ENCODE results near the gene FRMPD2. TPM values are rescaled to one million over a fixed set of nuclear protein-coding genes. Genes with fewer than 3 reads are reported as not detected.

Gene FRMPD2
- not detected for total RNA-seq

- DNase-seq = no peak
These were observed at the start of gene FRMPD2 for GRCh38 chr10:48274636-48275035. Gene FRMPD2 (minus strand): TSS chr10:48274696. CDS start chr10:48274567, 129 bp downstream.

DNA sequence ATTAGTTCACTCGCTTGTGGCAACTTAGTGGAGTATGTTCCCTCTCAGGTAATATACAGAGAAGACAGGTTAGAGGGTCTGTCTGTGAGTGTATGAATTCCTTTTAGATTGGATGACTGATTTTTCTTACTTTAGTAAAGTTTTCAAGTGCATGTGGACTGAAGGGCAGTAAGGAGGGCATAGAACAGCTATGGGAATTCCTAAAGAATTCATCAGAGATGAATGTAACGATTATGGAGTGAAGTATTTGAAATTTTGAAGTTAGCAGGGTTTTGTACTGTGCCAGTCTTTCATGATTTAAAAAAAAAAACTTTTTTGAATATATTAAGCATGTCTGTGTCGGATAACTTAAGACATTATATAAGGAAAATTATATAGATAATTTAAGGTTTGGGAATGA, 47.5 kb upstream of the FRMPD2 start:
- DNase-seq = no peak

GRCh38 chr10:48317321-48317990, 43.0 kb upstream of the FRMPD2 start:
- no peak for DNase-seq

- no peak for DNase-seq
These were observed 41.7 kb upstream of the FRMPD2 start for GRCh38 chr10:48316236-48316635.

- no peak for DNase-seq
These were observed 39.6 kb upstream of the FRMPD2 start for GRCh38 chr10:48314107-48314506.

DNA sequence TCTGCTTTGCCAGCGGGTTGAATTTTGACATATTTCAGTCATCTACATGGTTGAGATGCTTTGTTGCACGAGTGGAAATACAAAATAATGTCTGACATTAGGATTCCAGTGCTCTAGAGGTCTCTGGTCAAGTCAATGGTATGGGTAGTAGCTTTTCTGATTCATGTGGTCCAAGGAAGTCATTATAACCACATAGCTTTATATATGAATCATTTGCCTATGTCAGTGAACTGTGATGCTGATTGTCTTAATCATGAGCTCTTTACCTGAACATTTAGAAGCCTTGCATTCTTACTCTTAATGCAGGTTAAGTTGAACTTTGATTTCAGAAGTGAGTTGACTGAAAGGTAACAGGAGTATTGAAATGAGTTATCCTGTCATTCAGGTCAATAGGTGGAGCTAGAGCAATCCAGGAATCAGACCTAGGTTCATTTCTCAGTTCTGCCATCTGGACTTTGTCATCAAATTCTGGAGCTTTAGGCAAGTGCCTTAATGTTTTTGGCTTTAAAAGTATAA, 35.3 kb upstream of the FRMPD2 start:
- no peak for DNase-seq

- DNase-seq = no peak
These were observed 33.2 kb upstream of the FRMPD2 start for GRCh38 chr10:48307711-48308018.

DNA sequence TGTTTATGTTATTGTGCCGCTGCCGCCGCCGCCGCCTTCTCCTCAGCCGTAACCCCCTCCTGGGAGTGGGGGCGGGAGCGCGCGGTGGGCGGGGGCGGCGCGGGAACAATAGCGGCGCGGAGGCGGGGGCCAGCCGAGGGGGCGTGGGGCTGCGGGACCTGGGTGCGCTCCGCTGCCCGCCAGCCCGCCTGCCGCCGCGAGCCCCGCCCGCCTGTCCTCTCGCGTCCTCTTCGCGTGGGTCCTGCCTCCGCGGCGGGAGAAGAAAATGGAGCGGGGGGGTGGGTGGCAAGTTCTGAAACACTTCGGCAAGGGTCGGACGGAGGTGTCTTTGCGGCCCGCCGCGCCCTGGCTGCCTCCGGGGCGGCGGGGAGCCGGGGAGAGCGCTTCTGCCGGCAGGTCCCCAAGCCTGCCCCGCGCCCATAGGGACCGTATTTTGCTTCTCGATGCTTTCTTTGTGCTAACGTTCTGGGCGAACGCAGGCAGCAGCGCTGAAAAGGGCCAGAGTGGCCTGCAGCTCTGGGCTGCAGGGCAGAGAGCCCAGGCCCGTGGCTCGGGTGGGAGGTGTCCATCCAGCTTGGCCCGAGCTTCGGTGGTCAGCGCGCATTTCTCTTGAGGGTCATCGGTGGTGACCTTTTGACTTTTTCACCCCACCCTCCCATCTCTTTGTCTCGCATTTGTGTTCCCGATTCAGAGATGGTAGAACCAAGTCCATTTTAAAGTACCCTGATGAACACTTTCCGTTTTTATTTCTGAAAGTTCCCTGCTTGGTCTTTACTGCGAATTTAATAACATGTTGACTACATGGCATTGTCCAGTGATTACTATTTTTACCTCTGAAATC, 32.6 kb upstream of the FRMPD2 start:
- peak; percentile 46 for DNase-seq

DNA sequence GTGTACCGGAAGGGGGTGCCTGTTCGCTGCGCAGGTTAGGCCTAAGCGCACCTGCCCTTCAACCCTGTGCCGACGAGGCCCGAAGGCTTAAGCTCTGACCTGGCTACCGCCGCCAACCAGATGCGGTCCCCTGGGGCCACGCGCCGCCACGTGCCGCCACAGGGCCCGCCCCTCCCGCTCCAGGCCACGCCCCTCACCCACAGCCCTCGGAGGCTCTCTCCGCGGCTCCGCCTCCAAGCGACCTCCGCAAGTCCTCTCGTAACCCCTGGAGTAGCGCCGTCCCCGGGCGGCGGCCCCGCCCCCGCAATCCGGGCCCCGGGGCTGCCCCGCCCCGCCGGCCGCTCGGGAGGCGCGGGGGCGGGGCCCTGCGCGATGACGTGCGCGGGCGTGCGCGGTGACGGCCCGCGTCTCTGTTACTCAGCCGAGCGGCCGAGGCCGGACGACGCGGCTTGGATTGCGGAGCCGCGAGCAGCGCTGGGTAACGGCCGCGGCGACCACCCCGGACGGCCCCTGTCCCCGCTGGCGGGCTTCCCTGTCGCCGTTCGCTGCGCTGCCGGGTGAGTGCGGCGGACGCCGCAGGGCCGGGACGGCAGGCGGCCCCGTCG, 31.9 kb upstream of the FRMPD2 start, which contains the start of gene MAPK8:
MAPK8 (plus strand) TSS at position 413 of the 605 bp plus-strand sequence. CDS start 94,984 bp downstream, outside the sequence.
- DNase-seq = peak; percentile 82

DNA sequence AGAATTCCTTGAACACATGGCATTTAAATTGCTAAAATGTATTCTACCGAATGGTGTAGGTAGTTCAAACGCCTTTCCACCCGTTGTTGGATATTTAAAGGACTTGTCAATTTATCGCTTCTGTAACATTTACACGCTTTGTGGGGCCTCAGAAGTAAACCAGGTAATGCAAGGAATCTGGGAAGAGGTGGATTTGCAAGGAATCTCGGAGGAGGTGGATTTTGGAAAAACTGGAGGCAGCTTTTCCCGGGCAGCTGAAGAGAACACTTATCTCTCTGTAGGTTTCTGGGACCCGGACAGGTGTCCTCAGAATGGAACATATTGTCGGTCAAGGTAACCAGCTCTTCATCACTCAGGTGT, 31.4 kb upstream of the FRMPD2 start:
- no peak for DNase-seq

DNA sequence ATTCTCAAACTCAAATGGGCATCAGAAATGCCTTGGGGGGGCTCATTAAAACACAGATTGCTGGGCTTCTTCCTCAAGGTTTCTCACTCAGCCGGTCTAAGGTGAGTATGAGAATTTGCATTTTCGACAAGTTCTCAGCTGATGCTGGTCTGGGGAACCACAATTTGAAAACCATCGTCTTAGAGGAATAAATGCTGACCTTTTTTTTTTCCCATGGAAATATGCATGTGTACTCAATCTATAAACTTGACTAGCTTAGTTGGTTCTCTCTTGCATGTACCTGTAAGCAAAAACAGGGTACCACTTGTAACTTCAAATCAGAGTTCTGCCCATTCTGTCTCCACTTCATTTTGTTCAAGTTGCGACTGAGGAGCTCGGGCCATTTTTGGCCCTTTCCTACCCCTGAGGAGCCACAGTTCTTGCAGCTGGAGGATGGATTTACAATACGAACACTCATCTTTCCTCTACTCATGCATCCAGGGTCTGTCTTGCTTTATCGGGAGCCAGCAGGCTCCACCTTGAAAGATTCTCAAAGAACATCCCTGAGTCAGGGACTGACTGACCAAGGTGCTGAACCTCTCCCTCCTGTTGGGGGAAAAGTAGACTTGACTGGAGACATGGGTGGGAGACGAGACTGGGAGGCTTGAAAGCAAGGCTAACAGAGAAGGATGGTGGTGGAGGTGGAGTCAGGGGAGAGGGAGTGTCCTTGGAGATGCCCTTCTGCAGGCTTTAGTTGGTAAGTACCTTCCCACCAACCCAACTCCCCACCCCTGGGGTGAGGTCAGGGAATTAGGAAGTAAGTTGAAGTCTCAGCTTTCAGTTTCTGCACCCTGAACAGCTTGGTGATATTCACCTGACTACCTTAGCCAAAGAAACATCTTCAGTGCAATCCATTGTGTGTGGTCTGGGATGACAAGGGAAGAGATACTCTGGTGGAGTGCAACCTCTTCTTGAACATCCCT, 28.3 kb upstream of the FRMPD2 start:
- DNase-seq = no peak

DNA sequence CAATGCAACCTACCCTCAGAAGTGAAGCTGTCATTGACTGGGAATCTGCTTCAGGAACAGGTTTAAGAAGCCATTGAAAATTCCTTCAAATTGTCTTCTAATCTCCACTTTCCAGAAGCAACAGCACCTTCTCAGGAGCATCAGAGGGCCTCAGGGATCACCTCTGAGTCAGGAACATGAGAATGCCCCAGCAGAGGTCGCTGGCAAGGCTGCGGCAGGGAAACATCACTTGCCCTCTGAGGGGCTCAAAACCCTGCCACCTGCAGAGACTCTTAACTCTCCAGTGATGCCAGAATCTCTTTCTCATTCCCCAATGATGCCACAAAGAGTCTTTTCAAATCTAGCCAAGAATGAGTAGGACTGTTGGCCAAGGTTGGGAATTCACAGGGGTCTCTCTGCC, 26.1 kb upstream of the FRMPD2 start:
- DNase-seq = no peak

DNA sequence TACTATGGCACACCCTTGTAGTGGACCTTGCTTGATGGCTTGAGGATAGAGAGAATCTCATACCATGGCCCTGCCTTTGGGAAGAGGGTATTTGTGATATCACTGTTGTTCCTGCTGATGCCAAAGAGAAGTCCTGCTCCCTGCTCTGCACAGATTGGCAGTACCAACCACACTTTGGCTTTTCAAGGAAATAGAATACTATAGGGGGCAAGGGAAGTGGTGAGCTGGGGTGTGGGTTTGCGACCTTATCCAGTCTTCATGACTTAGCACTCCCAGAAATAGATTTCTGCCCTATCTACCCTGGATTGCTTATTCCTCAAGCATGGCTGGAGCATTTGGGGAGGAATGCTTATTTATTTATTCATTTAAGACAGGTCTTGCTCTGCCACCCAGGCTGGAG, 25.2 kb upstream of the FRMPD2 start:
- DNase-seq = no peak

DNA sequence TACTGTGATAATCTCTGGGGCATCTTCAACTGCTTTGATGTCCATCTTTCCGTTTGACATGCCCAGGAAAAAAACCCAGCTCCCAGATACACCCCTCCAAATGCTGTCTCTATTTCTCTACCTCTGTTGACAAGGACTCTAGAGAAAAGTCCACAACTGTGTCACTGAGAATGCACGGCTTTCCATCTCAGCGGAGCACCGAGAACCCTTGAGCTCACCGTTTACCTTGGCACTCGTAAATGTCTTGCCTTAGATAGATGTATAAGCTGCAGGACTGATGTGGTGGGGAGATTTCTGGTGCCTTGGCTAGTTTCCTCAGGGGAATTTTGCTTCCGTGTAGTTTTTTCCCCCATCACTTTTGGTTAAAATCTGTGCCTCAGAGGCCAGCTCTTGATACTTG, 24.6 kb upstream of the FRMPD2 start:
- DNase-seq = no peak

- DNase-seq = no peak
These were observed 22.1 kb upstream of the FRMPD2 start for GRCh38 chr10:48296576-48297098.

DNA sequence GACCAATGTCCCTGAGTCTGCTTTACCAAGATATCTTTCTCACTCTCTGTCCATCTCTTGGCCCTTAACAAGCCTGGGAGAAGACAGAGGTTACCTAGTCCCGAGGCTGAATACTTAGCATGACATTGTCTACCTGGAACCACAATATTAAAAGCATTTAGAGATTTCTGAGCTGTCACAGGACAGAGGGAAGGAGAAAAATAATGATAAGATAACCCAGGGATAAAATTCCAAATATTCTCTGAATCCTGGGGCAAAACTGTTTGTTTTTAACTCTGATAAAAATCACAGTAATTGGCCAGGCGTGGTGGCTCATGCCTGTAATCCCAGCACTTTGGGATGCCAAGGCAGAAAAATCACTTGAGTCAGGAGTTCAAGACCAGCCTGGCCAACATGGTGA, 19.9 kb upstream of the FRMPD2 start:
- no peak for DNase-seq

DNA sequence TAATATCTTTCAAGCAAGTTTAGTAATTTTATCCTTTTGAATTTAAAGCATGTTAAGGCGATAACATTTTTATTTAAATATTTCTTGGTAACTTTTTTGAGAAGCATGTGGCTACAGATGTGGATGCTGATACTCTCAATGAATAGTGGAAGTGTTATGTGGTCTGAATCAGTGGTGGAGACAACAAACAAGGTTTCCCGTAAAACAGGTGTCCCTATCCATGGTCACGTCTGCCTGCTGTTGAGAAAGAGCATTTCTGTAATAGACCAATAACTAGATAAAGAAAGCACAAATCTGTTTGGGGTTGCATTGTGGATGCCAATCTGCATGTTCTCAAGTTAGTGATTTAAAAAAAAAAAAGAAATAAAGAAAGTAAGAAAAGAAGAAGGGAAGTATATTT, 18.1 kb upstream of the FRMPD2 start:
- DNase-seq = no peak

DNA sequence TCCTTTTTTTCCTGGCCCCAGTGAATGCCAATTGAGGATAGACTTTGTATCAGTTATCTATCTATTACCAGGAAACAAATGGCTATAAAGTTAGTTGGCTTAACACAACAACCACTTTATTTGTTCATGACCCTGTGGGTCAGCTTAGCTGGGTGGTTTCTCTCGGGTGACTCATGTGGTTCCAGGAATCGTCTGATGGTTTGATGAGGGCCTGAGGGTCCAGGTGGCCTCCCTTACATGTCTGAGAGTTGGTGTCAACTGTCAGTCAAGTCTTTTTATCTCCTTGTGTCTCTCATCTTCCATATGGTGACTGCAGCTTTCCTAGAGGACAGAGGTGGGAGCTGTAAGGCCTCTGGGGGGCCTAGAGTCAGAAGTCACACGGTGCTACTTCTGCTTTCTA, 16.7 kb upstream of the FRMPD2 start:
- DNase-seq = no peak

- no peak for DNase-seq
These were observed 15.8 kb upstream of the FRMPD2 start for GRCh38 chr10:48290286-48290685.

DNA sequence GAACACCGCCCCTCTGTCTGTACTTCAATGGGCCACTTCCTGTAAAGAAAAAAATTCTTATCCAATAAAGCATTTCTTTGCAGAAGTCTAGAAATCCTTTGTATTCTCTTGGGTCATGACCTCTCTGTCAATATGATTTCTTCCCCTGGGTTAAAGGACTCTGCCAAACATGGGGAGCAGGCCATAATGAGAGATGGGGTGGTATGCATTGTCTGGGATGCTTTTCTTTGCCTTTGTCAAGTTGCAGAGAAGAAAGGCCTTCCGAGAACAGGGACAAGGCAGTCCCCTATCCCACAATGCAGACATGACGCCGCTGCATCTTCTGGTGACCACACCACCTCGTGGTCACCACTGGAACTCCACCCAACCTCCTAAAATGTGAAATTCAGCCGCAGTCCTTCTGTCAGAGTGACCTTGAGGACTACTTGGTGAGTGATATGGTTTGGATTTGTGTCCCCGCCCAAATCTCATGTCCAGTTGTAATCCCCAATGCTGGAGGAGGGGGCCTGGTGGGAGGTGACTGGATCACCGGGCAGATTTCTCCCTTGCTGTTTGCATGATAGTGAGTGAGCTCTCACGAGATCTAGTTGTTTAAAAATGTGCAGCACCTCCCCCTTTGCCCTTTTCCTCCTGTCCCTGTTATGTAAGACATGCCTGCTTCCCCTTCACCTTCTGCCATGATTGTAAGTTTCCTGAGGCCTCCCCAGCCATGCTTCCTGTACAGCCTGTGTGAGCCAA, 15.2 kb upstream of the FRMPD2 start:
- DNase-seq = no peak

DNA sequence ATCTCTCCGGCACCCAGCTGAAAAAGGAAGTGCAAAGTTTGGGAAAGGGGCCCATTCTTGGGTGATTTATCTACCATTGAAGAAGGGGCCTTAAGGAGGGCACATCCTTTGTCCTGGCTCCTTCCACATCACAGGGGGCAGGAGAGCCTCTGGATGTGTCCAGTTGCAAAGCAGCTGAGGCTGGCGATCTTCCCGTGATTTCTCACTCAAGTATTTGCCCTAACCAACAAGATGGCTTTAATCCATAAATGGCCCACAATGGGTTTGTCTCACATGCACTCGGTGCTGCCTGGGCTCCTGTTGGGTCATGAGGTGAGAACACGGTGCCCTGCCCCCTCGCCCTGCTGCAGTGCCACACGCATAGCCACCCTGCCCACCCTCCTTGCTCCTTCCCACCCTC, 14.2 kb upstream of the FRMPD2 start:
- no peak for DNase-seq

All from skin of body (tissue), 2 donors.